Measurements from ENCODE around the gene PSMD13.

PSMD13 gene

DNA sequence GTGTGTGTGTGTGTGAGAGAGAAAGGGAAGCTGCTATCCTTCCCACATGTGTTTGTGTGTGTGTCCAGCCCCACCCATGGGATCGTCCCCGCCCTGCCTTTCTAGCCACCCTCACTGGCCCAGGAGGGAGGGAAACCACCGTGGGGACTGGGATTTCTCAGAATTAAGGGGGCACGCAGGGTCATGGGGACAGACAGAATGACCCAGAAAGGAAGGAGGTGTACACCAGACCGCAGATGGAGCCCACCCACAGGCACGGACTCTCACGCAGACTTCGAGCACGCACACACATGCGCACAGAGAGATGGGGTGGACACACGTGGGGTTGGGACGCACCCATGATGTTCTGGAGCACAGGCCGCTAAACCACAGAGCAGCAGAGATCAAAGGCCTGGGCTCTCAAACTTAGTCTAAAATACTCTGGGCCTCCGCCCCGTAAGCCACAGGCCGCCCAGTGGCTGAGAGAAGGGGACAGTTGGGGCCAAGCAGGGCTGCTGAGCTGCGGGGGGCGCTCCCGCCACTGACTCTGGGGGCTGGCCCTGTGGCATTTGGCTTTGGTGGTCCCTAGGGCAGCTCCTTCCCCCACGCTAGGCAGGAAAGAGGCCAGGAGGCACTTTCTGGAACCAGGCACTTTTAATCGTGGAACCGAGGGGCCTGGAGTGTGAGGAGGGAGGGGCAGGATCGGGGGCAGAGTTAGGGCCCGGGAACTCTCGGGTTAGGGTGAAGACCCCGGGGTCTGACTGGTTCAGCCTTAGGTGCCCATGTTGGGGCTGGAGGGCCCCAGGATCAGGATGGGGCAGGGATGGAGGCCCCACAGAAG is 61.0 kb downstream of the PSMD13 start:
- Histone ChIP-seq H3K36me3 (replicated peaks; ENCODE audit: low read depth, low read length) (peaks cover 7% of the 10 kb centered on the region), H4K20me1 (ENCODE audit: insufficient read depth, low read length) (no peaks in the 10 kb centered on the region), H3K9ac (ENCODE audit: low read length) (no peak overlapping the region), H3K27me3 (ENCODE audit: low read depth, low read length) (peaks cover 5% of the 10 kb centered on the region; the same call in 1 of the 2 replicates), H3K27ac (ENCODE audit: low read length) (no peak overlapping the region), H3K4me1 (ENCODE audit: low read length) (peaks cover 5% of the 10 kb centered on the region), H3K79me2 (ENCODE audit: low read length) (no peaks in the 10 kb centered on the region), H3K4me2 (ENCODE audit: low read length) (no peak overlapping the region), H3K9me3 (ENCODE audit: insufficient read depth, low read length) (no peaks in the 10 kb centered on the region), H3K4me3 (ENCODE audit: low read length) (no peak overlapping the region), H2AFZ (ENCODE audit: low read depth, low read length) (no peak overlapping the region)
- TF ChIP-seq CTCF (IDR thresholded peaks at IDR 0.05; ENCODE audit: low read depth, low read length), result no peak

DNA sequence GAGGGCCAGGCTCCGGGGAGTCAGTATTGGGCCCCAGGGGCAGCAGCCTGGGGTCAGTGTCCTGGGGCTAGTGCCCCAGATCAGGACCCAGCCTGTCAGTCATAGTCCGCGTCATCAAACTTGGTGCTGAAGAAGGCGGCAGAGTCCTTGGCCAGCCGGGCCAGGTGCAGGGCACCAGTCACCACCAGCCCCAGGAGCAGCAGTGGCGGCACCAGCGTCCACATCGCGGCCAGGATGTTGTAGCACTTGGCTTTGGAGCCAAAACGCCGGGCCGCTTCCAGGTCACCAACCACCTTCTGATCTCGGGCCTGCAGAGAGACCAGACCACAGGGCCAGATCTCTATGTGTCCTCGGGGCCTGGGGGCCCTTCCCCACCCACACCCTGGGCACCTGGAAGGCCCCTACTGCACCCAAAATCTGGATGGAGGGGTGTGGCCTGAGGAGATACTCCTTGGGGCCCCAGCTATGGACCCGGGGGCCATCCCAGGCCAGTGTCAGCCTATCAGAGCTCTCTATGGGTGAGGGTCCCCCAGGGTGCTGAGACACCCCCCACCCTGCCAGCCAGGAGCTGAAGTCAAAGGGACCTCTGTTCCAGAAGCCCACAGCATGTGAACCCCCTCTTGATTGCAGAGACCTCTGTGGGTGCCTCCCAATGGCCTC is 61.8 kb downstream of the PSMD13 start:
- Histone ChIP-seq H3K36me3 (replicated peaks; ENCODE audit: low read depth, low read length) (peaks cover 5% of the 10 kb centered on the region), H3K9me3 (ENCODE audit: insufficient read depth, low read length) (no peaks in the 10 kb centered on the region), H3K27ac (ENCODE audit: low read length) (no peak overlapping the region), H2AFZ (ENCODE audit: low read depth, low read length) (no peak overlapping the region), H3K4me3 (ENCODE audit: low read length) (no peak overlapping the region), H4K20me1 (ENCODE audit: insufficient read depth, low read length) (no peaks in the 10 kb centered on the region), H3K79me2 (ENCODE audit: low read length) (no peaks in the 10 kb centered on the region), H3K27me3 (ENCODE audit: low read depth, low read length) (peaks cover 5% of the 10 kb centered on the region; the same call in 1 of the 2 replicates), H3K4me2 (ENCODE audit: low read length) (no peak overlapping the region), H3K9ac (ENCODE audit: low read length) (no peak overlapping the region), H3K4me1 (ENCODE audit: low read length) (peaks cover 12% of the 10 kb centered on the region)
- TF ChIP-seq CTCF (IDR thresholded peaks at IDR 0.05; ENCODE audit: low read depth, low read length), result no peak
- no peak for TF ChIP-seq EZH2phosphoT487 (IDR thresholded peaks at IDR 0.05; ENCODE audit: low read depth)

DNA sequence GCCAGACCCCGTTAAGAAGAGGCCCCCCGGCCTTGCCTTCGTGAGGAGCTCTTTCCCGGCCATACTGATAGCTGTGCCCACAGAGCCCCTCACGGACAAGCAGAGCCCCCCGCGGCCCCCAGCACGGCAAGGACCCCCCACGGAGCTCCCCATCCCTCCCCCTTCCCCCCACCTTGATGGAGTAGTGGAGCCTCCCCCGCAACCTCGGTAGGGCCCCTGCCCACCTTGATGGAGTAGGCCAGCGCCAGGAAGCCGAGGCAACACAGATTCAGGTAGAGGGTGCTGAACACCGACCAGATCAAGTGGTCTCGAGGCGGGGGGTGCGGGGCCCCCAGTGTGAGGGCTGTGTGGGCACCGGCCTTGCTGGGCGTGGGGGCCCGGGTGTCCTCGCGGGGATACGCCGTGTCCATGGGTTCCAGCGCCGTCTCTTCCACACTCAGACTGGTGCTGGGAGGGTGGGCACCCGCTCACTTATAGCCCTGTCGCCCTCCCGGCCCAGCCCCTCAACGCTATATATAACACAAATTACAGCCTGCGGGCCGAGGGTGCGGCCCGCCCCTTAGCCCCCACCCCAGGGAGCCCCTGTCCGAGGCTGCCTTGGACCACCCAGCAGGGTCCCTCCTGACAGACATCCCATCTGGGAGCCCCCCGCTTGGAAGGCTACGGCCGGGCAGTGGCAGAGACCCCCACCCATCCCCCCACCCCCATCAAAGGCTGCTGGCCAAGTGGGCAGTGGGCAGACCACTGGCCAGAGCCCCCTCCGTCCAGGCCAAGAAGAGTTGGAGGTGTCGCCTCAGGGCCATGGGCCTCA is 62.5 kb downstream of the PSMD13 start, which contains the start of gene IFITM5:
TSS of gene IFITM5 (minus strand) at position 446 of the 811 bp plus-strand sequence. CDS start at position 410, 36 bp downstream.
- Histone ChIP-seq H4K20me1 (ENCODE audit: insufficient read depth, low read length) (no peaks in the 10 kb centered on the region), H3K27me3 (ENCODE audit: low read depth, low read length) (peaks cover 5% of the 10 kb centered on the region; the same call in 1 of the 2 replicates), H3K4me3 (ENCODE audit: low read length) (no peak within 1 kb of the TSS), H3K79me2 (ENCODE audit: low read length) (no peaks in the 10 kb centered on the region), H3K9ac (ENCODE audit: low read length) (no peak within 1 kb of the TSS), H3K36me3 (replicated peaks; ENCODE audit: low read depth, low read length) (no peaks in the 10 kb centered on the region), H3K9me3 (ENCODE audit: insufficient read depth, low read length) (no peaks in the 10 kb centered on the region), H3K27ac (ENCODE audit: low read length) (no peak within 1 kb of the TSS), H2AFZ (ENCODE audit: low read depth, low read length) (no peak within 1 kb of the TSS), H3K4me1 (ENCODE audit: low read length) (peaks cover 17% of the 10 kb centered on the region), H3K4me2 (ENCODE audit: low read length) (no peak within 1 kb of the TSS)
- TF ChIP-seq EZH2phosphoT487 (IDR thresholded peaks at IDR 0.05; ENCODE audit: low read depth) (no peak), CTCF (IDR thresholded peaks at IDR 0.05; ENCODE audit: low read depth, low read length) (no peak)

Measured in OCI-LY3 (cell line).